Esophagus squamous epithelium (tissue), 5 donors: ENCODE results near the gene DENND1B. TPM values are rescaled to one million over a fixed set of nuclear protein-coding genes. Genes with fewer than 3 reads are reported as not detected.

Experiments used
- DNase-seq: peaks from one replicate; lab custom pipeline; 2025; lab: John Stamatoyannopoulos, UW
- H3K27ac ChIP-seq, 4 donors: fragments of 200-600 bp; sonication (generic); one replicate each; pipeline ENCODE4 v1.5.1; 2016 to 2019; ENCODE audit warnings: mild to moderate bottlenecking in 1 of 4
- H3K27me3 ChIP-seq, 4 donors: fragments of 200-600 bp; sonication (generic); 1 replicate in 3 of 4; 2 replicates in 1 of 4; pipeline versions ENCODE4 v1.5.1 to v1.6.0; 2017 to 2021; ENCODE audit warnings: antibody characterized with exemption in 1 of 4
- H3K36me3 ChIP-seq, 3 donors: fragments of 200-600 bp; sonication (generic); one replicate each; pipeline ENCODE4 v1.5.1; 2016 to 2019
- H3K4me1 ChIP-seq, 3 donors: fragments of 200-600 bp; sonication (generic); one replicate each; pipeline ENCODE4 v1.5.1; 2017 to 2019
- H3K4me3 ChIP-seq, 4 donors: fragments of 200-600 bp; sonication (generic); 1 replicate in 3 of 4; 2 replicates in 1 of 4; pipeline ENCODE4 v1.5.1; 2016 to 2019; ENCODE audit warnings: mild to moderate bottlenecking in 2 of 4, moderate library complexity in 1 of 4
- H3K9me3 ChIP-seq, 3 donors: fragments of 200-600 bp; sonication (generic); one replicate each; pipeline ENCODE4 v1.5.1; 2016 to 2019
- POLR2A ChIP-seq, 4 donors: fragments of 450-650 bp; IDR thresholded peaks; one replicate each; pipeline ENCODE4 v1.6.1; 2017; ENCODE audit warnings: antibody characterized with exemption in 4 of 4, mild to moderate bottlenecking in 4 of 4, moderate library complexity in 3 of 4
- WGBS, 2 donors: methylation state at CpG; one replicate each; pipeline ENCODE4 v1.1.5; 2018; 5-methylcytosine and 5-hydroxymethylcytosine counted together
- intact Hi-C: fragments of 100-400 bp; cut with DNase I; formaldehyde crosslinking; loops from one replicate; pipeline ENCODE4 v1.15.0; 2022
- total RNA-seq, 4 donors: library from RNA; depleted of rRNA; stranded (reverse); fragments of >200 nt; gene quantifications; one replicate each; pipeline ENCODE4 v1.1.0, GENCODE V29; 2016
- TF ChIP-seq, protein P1 (sequence below), 6 experiments: fragments of 450-650 bp in 4 of 6; fragments of 200-600 bp in 2 of 6; sonication (generic) in 2 of 6; IDR thresholded peaks; one replicate each; pipeline ENCODE4 v1.5.1; 2016 to 2019; ENCODE audit warnings: antibody characterized with exemption in 6 of 6, mild to moderate bottlenecking in 4 of 6, moderate library complexity in 4 of 6
- donor health status: DM: yes; HTN: yes; CAD: no.

Gene DENND1B
- total RNA-seq, 4 donors from 2014 or later: 13.6 to 25.5 (median 18.2) TPM

DNA sequence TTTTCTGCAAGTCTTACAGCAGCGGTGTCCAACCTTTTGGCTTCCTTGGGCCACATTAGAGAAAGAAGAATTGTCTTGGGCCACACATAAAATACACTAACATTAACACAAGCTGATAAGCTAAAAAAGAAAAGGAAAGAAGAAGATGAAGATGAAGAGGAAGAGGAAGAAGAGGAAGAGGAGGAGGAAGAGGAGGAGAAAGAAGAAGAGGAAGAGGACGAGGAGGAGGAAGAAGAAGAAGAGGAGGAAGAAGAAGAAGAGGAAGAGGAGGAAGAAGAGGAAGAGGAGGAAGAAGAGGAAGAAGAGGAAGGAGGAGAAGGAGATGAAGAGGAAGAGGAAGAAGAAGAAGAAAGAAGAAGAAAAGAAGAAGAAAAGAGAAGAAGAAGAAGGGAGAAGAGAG is 230.7 kb downstream of the DENND1B start:
- H3K27me3 ChIP-seq: no peaks in the 10 kb centered on the region
- no peak for TF ChIP-seq POLR2A (IDR thresholded peaks at IDR 0.05)
- TF ChIP-seq, protein P1, sequence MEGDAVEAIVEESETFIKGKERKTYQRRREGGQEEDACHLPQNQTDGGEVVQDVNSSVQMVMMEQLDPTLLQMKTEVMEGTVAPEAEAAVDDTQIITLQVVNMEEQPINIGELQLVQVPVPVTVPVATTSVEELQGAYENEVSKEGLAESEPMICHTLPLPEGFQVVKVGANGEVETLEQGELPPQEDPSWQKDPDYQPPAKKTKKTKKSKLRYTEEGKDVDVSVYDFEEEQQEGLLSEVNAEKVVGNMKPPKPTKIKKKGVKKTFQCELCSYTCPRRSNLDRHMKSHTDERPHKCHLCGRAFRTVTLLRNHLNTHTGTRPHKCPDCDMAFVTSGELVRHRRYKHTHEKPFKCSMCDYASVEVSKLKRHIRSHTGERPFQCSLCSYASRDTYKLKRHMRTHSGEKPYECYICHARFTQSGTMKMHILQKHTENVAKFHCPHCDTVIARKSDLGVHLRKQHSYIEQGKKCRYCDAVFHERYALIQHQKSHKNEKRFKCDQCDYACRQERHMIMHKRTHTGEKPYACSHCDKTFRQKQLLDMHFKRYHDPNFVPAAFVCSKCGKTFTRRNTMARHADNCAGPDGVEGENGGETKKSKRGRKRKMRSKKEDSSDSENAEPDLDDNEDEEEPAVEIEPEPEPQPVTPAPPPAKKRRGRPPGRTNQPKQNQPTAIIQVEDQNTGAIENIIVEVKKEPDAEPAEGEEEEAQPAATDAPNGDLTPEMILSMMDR (IDR thresholded peaks at IDR 0.05): no peak
- no peaks in the 10 kb centered on the region for H3K9me3 ChIP-seq
- DNase-seq: no peak
- H3K4me1 ChIP-seq: no peaks in the 10 kb centered on the region
- H3K36me3 ChIP-seq: peaks cover 0 to 35% (median 0%) of the 10 kb centered on the region in 3 donors
- intact Hi-C loops: no loop called here
- no peak overlapping the region for H3K27ac ChIP-seq
- no peak overlapping the region for H3K4me3 ChIP-seq
- WGBS, 2 donors: 73 to 90% methylated on average over 2 of the region's 2 CpGs

- TF ChIP-seq, protein P1 (IDR thresholded peaks at IDR 0.05): no peak
- no peak for TF ChIP-seq POLR2A (IDR thresholded peaks at IDR 0.05)
- H3K27ac ChIP-seq: no peak overlapping the region
These were observed 231.2 kb downstream of the DENND1B start for GRCh38 chr1:197544130-197544529.

DNA sequence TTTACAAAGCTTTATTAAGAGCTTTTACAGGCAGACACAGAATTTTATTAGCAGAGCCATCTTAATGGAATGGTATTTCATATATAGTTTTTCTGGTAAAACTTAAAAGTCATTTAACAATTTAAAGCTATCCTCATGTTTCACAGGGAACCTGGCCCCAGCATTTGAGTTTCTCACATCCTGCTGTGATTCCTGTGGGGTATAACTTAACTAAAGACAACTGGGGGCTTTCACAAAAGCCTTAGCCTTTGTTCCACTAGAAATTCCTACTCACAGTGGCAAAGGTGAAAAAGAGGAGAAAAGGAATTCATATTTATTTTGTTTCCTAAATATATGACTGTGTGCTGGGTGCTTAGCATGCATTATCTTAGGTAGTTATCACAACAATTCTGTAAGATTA is 233.9 kb downstream of the DENND1B start:
- DNase-seq: no peak
- H3K4me1 ChIP-seq: no peaks in the 10 kb centered on the region
- no peak overlapping the region for H3K27ac ChIP-seq
- intact Hi-C loops: no loop called here
- no peaks in the 10 kb centered on the region for H3K9me3 ChIP-seq
- peaks cover 0 to 50% (median 0%) of the 10 kb centered on the region in 3 donors for H3K36me3 ChIP-seq
- no peaks in the 10 kb centered on the region for H3K27me3 ChIP-seq
- TF ChIP-seq, protein P1 (IDR thresholded peaks at IDR 0.05): no peak
- TF ChIP-seq POLR2A (IDR thresholded peaks at IDR 0.05): no peak
- H3K4me3 ChIP-seq: no peak overlapping the region

More at GRCh38 chr1:197544130-197544529, 231.2 kb downstream of the DENND1B start:
- H3K4me3 ChIP-seq: no peak overlapping the region
- H3K4me1 ChIP-seq: no peaks in the 10 kb centered on the region
- intact Hi-C loops: no loop called here
- 86 to 93% methylated on average over 3 of the region's 3 CpGs for WGBS, 2 donors
- H3K9me3 ChIP-seq: no peaks in the 10 kb centered on the region
- no peaks in the 10 kb centered on the region for H3K27me3 ChIP-seq
- DNase-seq: no peak
- H3K36me3 ChIP-seq: peaks cover 0 to 37% (median 0%) of the 10 kb centered on the region in 3 donors

GRCh38 chr1:197526736-197527371 is 248.4 kb downstream of the DENND1B start:
- DNase-seq: no peak
- WGBS, 2 donors: 53 to 58% methylated on average over 4 of the region's 4 CpGs
- H3K4me3 ChIP-seq: no peak overlapping the region
- no peaks in the 10 kb centered on the region for H3K9me3 ChIP-seq
- no peaks in the 10 kb centered on the region for H3K4me1 ChIP-seq
- intact Hi-C loops: no loop called here
- no peak for TF ChIP-seq POLR2A (IDR thresholded peaks at IDR 0.05)
- TF ChIP-seq, protein P1 (IDR thresholded peaks at IDR 0.05): peak in 5 of 6 experiments; percentile 21 to 70 (median 63)
- no peak overlapping the region for H3K27ac ChIP-seq
- H3K27me3 ChIP-seq: no peaks in the 10 kb centered on the region
- H3K36me3 ChIP-seq: no peaks in the 10 kb centered on the region

DNA sequence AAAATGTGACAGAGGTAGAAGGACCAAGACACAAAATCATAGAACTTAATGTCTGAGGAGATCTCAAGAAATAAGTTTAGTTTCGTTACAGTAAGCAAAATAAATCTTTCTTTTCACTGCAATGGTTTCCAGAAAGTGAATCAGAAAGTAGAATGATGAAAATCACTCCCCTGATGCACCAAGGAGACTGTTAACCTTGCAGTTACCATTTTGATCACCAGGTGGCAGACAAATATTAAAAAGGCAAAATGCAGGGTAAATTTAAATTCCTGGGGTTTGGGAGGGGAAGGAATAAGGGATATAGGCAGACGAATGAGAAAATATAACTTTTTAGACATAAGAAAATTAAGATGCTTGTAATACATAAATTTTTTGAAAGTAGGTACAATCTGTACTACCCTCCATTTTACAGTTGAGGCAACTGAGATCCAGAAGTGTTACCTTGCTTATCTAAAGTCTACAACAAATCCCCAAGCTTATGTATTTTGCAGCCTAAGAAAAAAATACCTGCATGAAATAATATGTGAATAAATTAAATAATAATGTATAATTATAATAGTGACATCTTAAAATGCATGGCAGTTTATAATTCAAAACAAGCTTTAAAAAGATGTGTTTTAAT is 254.1 kb downstream of the DENND1B start:
- intact Hi-C loops: no loop called here
- 9 to 26% methylated on average over 2 of the region's 2 CpGs for WGBS, 2 donors
- H3K4me3 ChIP-seq: no peak overlapping the region
- no peaks in the 10 kb centered on the region for H3K4me1 ChIP-seq
- no peak for TF ChIP-seq POLR2A (IDR thresholded peaks at IDR 0.05)
- TF ChIP-seq, protein P1 (IDR thresholded peaks at IDR 0.05): peak; percentile 16 to 59 (median 49)
- H3K27me3 ChIP-seq: no peaks in the 10 kb centered on the region
- no peak for DNase-seq
- H3K36me3 ChIP-seq: peaks cover 0 to 7% (median 0%) of the 10 kb centered on the region in 3 donors
- no peaks in the 10 kb centered on the region for H3K9me3 ChIP-seq
- no peak overlapping the region for H3K27ac ChIP-seq
